IPS DF 19.7 (cell line): ENCODE data around the gene TNFRSF12A.

ENCODE experiments used
- DNase-seq: peaks from one replicate; pipeline ENCODE4 v3.0.0-alpha.2; 2013; ENCODE audit warnings: low read depth, low spot score

TNFRSF12A gene

DNA sequence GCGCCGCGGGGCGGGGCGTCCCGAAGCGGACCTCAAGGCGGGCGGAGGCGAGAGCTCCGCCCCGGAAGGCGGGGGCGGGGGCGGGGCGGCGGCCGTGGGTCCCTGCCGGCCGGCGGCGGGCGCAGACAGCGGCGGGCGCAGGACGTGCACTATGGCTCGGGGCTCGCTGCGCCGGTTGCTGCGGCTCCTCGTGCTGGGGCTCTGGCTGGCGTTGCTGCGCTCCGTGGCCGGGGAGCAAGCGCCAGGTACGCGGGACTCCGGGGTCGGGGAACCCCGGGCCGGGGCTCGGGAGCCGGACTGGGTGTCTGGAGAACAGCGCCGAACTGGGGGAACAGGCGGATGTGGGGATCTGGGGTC lies at the start of gene TNFRSF12A:
Gene TNFRSF12A (plus strand): TSS at position 122 of the 357 bp plus-strand sequence. CDS start 30 bp downstream, at position 152.
- no peak for DNase-seq

DNA sequence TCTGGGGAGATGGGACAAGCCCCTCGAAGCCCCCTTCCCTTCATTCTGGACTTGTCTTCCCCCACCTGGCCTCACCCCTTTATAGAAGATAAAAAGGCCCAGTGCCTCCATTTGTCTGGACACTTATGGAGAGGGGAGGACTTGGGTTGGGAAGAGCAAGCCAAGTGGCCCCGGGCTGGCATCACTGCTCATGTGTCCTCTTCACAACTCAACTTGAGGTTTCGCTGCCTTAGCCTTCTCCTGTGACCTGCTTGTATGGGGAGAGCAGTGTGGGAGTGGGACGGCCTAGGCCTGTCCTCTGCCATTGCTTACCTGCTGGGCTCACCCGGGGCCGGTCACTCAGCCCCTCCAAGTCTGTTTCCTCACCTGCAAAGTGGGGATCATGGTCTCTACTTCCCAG lies 49.6 kb upstream of the TNFRSF12A start:
- no peak for DNase-seq

- no peak for DNase-seq
Observed at GRCh38 chr16:2971134-2971984, 48.8 kb upstream of the TNFRSF12A start.

GRCh38 chr16:2971985-2972784 lies 48.0 kb upstream of the TNFRSF12A start:
- DNase-seq, result no peak

- no peak for DNase-seq
Observed at GRCh38 chr16:2973093-2973492, 47.1 kb upstream of the TNFRSF12A start.

- no peak for DNase-seq
Observed at GRCh38 chr16:2973605-2974318, 46.4 kb upstream of the TNFRSF12A start.

DNA sequence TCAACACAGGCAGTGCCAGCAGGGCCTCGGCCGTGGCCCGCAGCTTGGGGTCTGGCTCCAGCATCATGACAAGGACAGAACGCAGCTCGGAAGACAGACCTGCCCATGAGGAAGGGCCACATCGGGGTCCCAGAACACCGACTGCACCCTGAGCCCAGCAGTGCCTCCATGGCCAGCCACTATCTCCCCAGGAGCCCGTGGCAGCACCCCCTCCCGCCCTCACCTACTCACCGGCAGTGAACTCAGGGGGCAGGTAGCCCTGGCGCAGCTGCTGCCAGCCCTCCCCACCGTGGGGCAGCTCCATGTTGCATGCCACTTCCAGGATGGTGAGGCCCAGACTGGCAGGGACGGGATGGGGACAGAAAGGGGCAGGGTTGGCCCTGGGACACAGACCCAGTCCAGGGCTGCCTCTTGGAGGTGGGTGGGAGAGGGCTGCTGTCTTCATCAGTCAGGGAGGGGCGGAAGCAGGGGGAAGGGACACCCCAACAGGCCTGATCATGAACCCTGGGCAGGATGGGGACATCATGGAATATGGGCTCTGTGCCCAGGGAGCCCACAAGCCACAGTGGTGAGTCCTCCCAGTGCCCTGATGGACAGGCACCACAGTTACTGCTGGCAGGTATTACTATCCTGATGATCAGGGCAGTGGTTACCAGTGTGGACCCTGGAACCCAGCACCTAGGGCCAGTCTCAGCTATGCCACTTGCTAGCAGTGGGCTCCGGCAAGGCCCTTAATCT lies 45.7 kb upstream of the TNFRSF12A start:
- no peak for DNase-seq

DNA sequence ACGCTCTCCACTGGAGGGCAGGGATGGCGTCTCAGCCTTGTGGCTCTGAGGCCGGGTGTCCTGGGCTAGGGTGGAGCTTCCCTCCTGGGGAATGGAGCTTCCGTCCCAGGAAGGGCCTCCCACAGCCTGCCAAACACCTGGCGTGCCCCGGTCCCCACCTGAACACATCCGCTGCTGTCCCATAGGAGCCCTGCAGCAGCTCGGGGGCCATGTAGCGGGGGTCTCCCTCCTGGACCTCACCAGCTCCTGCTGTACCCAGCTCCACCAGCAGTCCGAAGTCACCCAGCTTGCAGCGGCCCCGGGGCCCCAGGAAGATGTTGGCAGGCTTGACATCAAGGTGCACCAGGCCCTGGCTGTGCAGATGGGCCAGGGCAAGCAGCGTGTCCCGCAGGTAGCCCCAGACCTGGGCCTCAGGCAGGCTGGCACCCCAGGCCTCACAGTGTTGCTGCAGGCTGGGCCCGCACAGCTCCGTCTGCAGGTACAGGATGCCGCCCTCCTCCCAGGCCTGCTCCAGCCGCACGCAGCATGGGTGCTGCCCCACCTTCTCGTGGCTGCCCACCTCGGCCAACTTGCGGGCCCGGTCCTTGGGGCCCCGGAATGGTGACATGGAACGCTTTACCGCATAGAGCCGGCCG lies 44.9 kb upstream of the TNFRSF12A start:
- DNase-seq, result no peak

- DNase-seq, result no peak
Observed at GRCh38 chr16:2976201-2976600, 44.0 kb upstream of the TNFRSF12A start.

- no peak for DNase-seq
Observed at GRCh38 chr16:2976673-2977072, 43.5 kb upstream of the TNFRSF12A start.

GRCh38 chr16:2977440-2977839 lies 42.7 kb upstream of the TNFRSF12A start:
- no peak for DNase-seq

DNA sequence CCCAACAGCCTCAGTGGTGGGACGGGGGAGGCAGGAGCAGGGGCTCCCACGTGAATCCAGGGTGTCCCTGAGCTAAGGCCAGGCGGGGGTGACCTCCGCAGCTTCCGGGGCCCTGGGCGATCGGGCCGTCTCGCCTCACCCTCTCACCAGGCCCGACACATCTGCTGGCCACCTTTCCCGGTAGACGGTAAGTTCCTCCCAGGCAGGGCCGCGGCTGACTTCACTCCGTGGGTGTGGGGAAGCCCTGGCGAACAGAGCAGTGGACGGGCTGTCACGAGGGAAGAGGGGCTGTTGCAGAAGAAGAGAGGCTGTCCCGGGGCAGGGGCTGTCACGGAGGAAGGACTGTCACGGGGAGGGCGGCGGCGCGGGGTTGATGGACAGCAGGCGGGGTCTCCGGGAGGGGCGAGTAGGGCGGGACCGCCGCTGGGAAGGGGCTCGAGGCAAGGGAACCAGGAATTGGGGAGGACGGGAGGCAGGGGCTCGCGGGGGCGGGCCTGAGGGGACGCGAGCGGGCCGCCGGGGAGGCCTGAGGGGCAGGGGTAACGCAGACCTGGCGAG lies 40.4 kb upstream of the TNFRSF12A start:
- DNase-seq, result no peak

GRCh38 chr16:2980227-2981176 lies 39.7 kb upstream of the TNFRSF12A start, which contains the start of gene PKMYT1:
Gene PKMYT1 (minus strand): TSS chr16:2980446. CDS start chr16:2979657, 789 bp downstream.
- DNase-seq, result no peak

DNA sequence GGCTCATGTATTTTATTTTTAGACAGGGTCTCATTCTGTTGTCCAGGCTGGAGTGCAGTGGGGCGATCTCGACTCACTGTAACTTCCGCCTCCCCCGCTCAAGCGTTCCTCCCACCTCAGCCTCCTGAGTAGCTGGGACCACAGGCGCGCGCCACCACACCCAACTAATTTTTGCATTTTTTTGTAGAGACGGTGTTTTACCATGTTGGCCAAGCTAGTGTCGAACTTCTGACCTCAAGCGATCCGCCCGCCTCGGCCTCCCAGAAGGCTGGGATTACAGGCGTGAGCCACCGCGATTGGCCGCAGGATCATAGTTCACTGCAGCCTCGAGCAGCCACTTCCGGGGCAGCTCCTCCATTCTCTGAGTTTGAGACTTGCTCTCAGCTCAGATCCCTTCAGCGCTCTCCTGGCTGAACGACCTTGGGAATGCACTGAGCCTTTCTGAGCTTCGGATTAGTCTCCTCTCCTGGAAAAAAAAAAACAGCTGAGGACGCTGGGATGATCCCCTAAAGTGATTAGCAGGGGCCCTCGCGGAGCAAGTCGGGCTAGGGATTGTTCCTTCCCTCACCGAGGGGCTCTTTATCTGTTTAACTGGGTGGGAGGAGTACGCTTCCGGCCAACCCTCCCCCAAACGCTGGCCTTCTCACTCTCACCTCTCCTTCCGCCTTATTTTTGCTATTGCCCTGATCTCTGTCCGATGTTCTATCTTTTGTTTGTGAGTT lies 38.8 kb upstream of the TNFRSF12A start:
- no peak for DNase-seq

DNA sequence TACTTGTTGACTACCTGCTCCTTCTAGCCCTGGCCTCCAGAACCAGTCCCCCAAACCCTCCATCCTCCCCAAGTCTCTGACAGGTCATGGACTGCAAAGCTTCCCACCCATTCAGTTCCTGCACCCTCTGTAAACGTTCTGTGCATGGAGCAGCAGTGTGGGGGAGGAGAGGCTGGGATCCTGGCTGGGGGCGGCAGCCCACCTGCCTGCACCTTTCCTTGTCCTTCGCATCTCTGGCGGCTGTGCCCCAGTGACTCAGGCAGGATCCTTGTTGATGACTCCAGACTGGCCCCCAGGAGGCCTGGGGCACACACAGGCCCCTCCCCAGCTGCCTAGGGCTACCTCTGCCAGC lies 38.3 kb upstream of the TNFRSF12A start:
- DNase-seq, result no peak

GRCh38 chr16:2982402-2982801 lies 37.8 kb upstream of the TNFRSF12A start:
- DNase-seq, result no peak

DNA sequence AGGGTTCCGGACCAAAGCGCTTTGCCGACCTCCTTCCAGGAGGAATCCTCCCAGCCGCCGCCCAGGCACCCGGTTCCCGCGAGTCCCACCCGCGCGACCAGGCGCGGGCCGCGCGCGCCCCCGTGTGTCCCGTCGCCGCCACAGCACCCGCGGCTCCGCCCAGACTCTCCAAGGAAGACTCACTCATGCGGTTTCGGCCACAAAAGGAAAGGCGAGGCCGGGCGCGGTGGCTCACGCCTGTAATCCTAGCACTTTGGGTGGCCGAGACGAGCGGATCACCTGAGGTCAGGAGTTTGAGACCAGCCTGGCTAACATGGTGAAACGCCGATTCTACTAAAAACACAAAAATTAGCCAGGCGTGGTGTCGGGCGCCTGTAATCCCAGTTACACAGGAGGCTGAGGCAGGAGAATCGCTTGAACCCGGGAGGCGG lies 36.4 kb upstream of the TNFRSF12A start:
- DNase-seq, result no peak

- DNase-seq, result no peak
Observed at GRCh38 chr16:2985462-2985861, 34.7 kb upstream of the TNFRSF12A start.

DNA sequence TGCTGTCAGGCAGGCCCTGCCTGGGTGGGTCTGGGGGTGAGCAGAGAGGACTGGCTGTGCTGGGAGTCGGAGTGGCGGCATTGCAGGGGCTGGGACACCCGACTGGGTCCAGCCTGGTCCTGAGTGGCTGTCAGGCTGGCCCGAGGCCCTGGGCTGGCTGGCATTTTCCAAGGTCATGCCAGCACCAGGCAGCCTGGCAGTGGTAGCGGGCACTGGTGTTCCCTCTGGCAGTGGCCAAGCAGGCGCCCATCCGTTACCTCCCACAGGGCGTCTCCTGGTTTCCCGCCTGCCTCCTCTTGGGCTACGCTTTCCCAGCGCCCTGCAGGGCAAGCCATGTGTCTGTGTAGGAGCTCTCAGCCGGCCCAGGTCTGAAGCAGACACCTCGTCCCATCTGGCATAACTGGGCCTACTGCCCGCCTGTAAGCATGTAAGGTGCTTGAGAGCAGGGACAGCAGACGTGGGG lies 34.2 kb upstream of the TNFRSF12A start:
- DNase-seq, result no peak
